Mucosa of descending colon (tissue), 3 donors: ENCODE data around the gene KDM6A. TPM values are rescaled to one million over a fixed set of nuclear protein-coding genes. Genes with fewer than 3 reads are reported as not detected.

Source experiments
- ATAC-seq: fragments of 200-7000 bp; cut with Tn5 transposase; one replicate; pipeline ENCODE4 v1.9.1; 2020; ENCODE audit warnings: mild to moderate bottlenecking, moderate library complexity
- DNase-seq, 3 donors: peaks; one replicate each; pipeline ENCODE4 v3.0.0-alpha.2; 2020
- H3K36me3 ChIP-seq: fragments of 200-600 bp; one replicate; pipeline ENCODE4 v1.8.0; 2021; ENCODE audit warnings: low read depth, mild to moderate bottlenecking
- H3K4me1 ChIP-seq: fragments of 200-600 bp; one replicate; pipeline ENCODE4 v1.8.0; 2021; ENCODE audit warnings: low read depth, mild to moderate bottlenecking
- H3K4me3 ChIP-seq: fragments of 200-600 bp; one replicate; pipeline ENCODE4 v1.8.0; 2021; ENCODE audit warnings: mild to moderate bottlenecking
- H3K9me3 ChIP-seq: fragments of 200-600 bp; one replicate; pipeline ENCODE4 v1.8.0; 2021; ENCODE audit warnings: mild to moderate bottlenecking
- intact Hi-C, 2 donors: fragments of 100-400 bp; cut with DNase I in 1 of 2; cut with micrococcal nuclease in 1 of 2; formaldehyde crosslinking; loops; one replicate each; pipeline versions ENCODE4 v1.11.0 to v1.11.1; 2022; cut with DNase I, micrococcal nuclease
- total RNA-seq, 3 donors: library from RNA; stranded (reverse); fragmentation: NEBNext Ultra II Directional in 2 of 3; extraction: Animal tissue kit (Norgen Biotek cat#: 25700) in 2 of 3; gene quantifications; one replicate each; pipeline versions ENCODE4 v1.2.1 to v1.2.4, GENCODE V29; 2021 to 2023
- TF ChIP-seq, protein P1 (sequence below): fragments of 200-600 bp; IDR thresholded peaks from one replicate; pipeline ENCODE4 v1.8.0; 2022; ENCODE audit warnings: antibody characterized with exemption, mild to moderate bottlenecking
- donor health status: DM: no; HTN: no; CAD: no; lungs with moderate emphysema.
- donor health status: DM: no; HTN: no; CAD: no.
- donor health status: DM: no; HTN: yes; CAD: no.

KDM6A gene
- total RNA-seq, 3 donors from 2014 or later: 24.0 to 41.5 (median 36.5) TPM

DNA sequence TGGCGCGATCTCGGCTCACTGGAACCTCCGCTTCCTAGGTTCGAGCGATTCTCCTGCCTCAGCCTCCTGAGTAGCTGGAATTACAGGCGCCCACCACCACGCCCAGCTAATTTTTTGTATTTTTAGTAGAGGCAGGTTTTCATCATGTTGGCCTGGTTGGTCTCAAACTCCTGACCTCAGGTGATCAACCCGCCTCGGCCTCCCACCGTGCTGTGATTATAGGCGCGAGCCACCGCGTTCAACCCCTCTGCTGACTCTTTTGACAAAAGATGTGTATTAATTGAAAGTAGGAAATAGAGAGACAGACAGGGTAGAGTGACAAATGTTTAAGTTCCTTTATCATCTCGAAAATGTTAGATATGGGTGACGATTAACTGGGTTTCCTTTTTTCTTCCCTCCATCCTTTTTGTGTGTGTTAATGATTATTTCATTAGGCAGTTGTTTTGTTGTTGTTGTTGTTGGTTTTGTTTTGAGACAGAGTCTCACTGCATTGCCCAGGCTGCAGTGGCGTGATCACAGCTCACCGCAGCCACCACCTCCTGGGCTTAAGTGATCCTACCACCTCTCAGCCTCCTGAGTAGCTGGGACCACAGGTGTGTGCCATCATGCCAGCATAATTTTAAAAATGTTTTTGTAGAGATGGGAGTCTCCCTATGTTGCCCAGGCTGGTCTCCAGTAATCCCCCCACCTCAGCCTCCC, 79.5 kb downstream of the KDM6A start:
- Histone ChIP-seq H3K4me3 (no peak overlapping the region), H3K4me1 (no peaks in the 10 kb centered on the region), H3K36me3 (no peaks in the 10 kb centered on the region), H3K9me3 (no peaks in the 10 kb centered on the region)
- intact Hi-C loops: no loop called here
- DNase-seq (no peak), ATAC-seq (no peak)
- TF ChIP-seq, protein P1, sequence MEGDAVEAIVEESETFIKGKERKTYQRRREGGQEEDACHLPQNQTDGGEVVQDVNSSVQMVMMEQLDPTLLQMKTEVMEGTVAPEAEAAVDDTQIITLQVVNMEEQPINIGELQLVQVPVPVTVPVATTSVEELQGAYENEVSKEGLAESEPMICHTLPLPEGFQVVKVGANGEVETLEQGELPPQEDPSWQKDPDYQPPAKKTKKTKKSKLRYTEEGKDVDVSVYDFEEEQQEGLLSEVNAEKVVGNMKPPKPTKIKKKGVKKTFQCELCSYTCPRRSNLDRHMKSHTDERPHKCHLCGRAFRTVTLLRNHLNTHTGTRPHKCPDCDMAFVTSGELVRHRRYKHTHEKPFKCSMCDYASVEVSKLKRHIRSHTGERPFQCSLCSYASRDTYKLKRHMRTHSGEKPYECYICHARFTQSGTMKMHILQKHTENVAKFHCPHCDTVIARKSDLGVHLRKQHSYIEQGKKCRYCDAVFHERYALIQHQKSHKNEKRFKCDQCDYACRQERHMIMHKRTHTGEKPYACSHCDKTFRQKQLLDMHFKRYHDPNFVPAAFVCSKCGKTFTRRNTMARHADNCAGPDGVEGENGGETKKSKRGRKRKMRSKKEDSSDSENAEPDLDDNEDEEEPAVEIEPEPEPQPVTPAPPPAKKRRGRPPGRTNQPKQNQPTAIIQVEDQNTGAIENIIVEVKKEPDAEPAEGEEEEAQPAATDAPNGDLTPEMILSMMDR: no peak

DNA sequence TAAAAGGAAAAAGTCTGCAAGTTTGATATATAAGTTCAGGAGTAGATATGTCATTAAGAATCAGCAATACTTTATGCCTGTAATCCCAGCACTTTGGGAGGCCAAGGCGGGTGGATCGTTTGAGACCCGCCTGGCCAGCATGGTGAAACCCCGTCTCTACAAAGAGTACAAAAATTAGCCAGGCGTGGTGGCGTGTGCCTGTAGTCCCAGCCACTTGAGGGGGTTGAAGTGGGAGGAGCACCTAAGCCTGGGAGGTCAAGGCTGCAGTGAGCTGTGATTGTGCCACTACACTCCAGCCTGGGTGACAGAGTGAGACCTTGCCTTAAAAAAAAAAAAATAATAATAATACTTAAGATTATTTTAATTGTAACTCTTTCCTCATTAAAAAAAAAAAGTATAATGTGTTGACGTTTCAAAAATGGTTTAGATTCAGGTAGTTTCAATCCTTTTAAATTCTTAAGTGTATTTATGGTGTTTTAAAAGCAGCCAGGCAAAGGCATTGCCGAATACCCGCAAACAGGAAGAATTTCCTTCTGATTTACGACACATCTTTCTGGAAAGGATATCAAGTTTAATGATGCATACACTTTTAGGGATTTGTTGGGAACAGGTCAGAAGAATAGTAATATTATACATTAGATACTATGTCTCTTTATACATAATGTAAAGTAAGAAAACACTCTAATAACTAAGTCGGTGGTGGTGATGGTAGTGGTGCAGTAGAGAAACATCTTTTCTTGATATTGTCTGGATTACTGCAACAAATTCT, 80.9 kb downstream of the KDM6A start:
- H3K4me3 ChIP-seq: no peak overlapping the region
- DNase-seq: no peak
- no peak for ATAC-seq
- H3K9me3 ChIP-seq: no peaks in the 10 kb centered on the region
- intact Hi-C loops: no loop called here
- TF ChIP-seq, protein P1: no peak
- H3K4me1 ChIP-seq: no peaks in the 10 kb centered on the region
- H3K36me3 ChIP-seq: no peaks in the 10 kb centered on the region

- intact Hi-C loops: no loop called here
- DNase-seq: no peak
- Histone ChIP-seq H3K9me3 (no peaks in the 10 kb centered on the region), H3K36me3 (no peaks in the 10 kb centered on the region), H3K4me3 (no peak overlapping the region), H3K4me1 (no peaks in the 10 kb centered on the region)
- ATAC-seq: no peak
- TF ChIP-seq, protein P1: no peak
Observed at GRCh38 chrX:44954562-44954961, 81.6 kb downstream of the KDM6A start.

DNA sequence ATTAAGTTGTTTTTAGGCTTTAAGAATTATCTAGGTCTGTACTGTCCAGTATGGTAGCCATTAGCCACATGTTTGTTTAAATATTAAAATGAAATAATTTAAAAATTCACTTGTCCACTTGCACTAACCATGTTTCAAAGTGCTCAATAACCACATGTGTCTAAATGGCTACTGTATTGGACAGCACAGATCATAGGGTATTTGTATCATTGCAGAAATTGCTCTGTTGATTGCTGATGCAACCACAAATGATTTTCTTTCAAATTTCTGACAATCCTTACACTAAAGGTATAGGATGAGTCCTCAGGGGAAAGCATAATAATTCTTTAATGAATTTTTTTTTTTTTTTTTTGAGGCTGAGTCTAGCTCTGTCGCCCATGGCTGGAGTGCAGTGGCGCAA, 84.9 kb downstream of the KDM6A start:
- Histone ChIP-seq H3K9me3 (no peaks in the 10 kb centered on the region), H3K36me3 (no peaks in the 10 kb centered on the region), H3K4me3 (no peak overlapping the region), H3K4me1 (no peaks in the 10 kb centered on the region)
- DNase-seq (no peak), ATAC-seq (no peak)
- TF ChIP-seq, protein P1: no peak
- intact Hi-C loops: no loop called here

GRCh38 chrX:44958480-44958879, 85.5 kb downstream of the KDM6A start:
- ATAC-seq: no peak
- no peaks in the 10 kb centered on the region for H3K4me1 ChIP-seq
- H3K4me3 ChIP-seq: no peak overlapping the region
- TF ChIP-seq, protein P1: no peak
- intact Hi-C loops: no loop called here
- no peaks in the 10 kb centered on the region for H3K9me3 ChIP-seq
- no peak for DNase-seq
- H3K36me3 ChIP-seq: no peaks in the 10 kb centered on the region
